Upper lobe of left lung (tissue), 6 donors: ENCODE results near the gene PLEKHO1. TPM values are rescaled to one million over a fixed set of nuclear protein-coding genes. Genes with fewer than 3 reads are reported as not detected.
A peak's percentile ranks its signal among the peaks of the same experiment; 100 is the strongest.

Experiments
- ATAC-seq, 2 donors: fragments of 200-7000 bp; cut with Tn5 transposase; one replicate each; pipeline ENCODE4 v1.9.1; 2022; ENCODE audit warnings: mild to moderate bottlenecking in 2 of 2, moderate library complexity in 2 of 2; ENCODE audit not compliant: low FRiP score in 2 of 2
- DNase-seq, 2 donors: peaks; one replicate each; pipeline ENCODE4 v3.0.0-alpha.2; 2019 to 2020
- H3K27ac ChIP-seq, 4 donors: fragments of 200-600 bp; sonication (generic); one replicate each; pipeline ENCODE4 v1.5.1; 2016 to 2019
- H3K27me3 ChIP-seq, 4 donors: fragments of 200-600 bp; sonication (generic); one replicate each; pipeline ENCODE4 v1.5.1; 2017 to 2019
- H3K36me3 ChIP-seq, 4 donors: fragments of 200-600 bp; sonication (generic); one replicate each; pipeline ENCODE4 v1.5.1; 2016 to 2019
- H3K4me1 ChIP-seq, 4 donors: fragments of 200-600 bp; sonication (generic); one replicate each; pipeline ENCODE4 v1.5.1; 2018 to 2019
- H3K4me3 ChIP-seq, 4 donors: fragments of 200-600 bp; sonication (generic); one replicate each; pipeline ENCODE4 v1.5.1; 2017 to 2019; ENCODE audit warnings: mild to moderate bottlenecking in 2 of 4, moderate library complexity in 1 of 4
- H3K9me3 ChIP-seq, 4 donors: fragments of 200-600 bp; sonication (generic); one replicate each; pipeline ENCODE4 v1.5.1; 2018 to 2019
- CTCF ChIP-seq, 6 experiments: fragments of 450-650 bp in 4 of 6; fragments of 200-600 bp in 2 of 6; sonication (generic) in 2 of 6; IDR thresholded peaks; one replicate each; pipeline ENCODE4 v1.5.1; 2016 to 2019; ENCODE audit warnings: antibody characterized with exemption in 6 of 6
- EP300 ChIP-seq, 4 donors: sonication (generic); formaldehyde crosslinking; IDR thresholded peaks; one replicate each; pipeline ENCODE4 v1.5.1; 2017; ENCODE audit warnings: antibody characterized with exemption in 4 of 4, control low read depth in 2 of 4
- POLR2A ChIP-seq, 4 donors: fragments of 450-650 bp; IDR thresholded peaks; one replicate each; pipeline ENCODE4 v1.5.1; 2016 to 2017; ENCODE audit warnings: antibody characterized with exemption in 4 of 4, mild to moderate bottlenecking in 2 of 4
- POLR2AphosphoS5 ChIP-seq, 2 donors: sonication (generic); formaldehyde crosslinking; IDR thresholded peaks; one replicate each; pipeline ENCODE4 v1.5.1; 2017; ENCODE audit warnings: antibody characterized with exemption in 2 of 2
- WGBS, 2 donors: methylation state at CpG; one replicate each; pipeline ENCODE4 v1.1.5; 2017 to 2018; 5-methylcytosine and 5-hydroxymethylcytosine counted together
- total RNA-seq, 6 donors: library from RNA; depleted of rRNA in 4 of 6; stranded (reverse); fragments of >200 nt in 4 of 6; gene quantifications; one replicate each; pipeline versions ENCODE4 v1.1.0 to v1.2.1, GENCODE V29; 2016 to 2021
- donor health status: DM: no; HTN: no; CAD: no; lungs with moderate emphysema.
- donor health status: DM: no; HTN: yes; CAD: no; lungs with severe emphysema.

Gene PLEKHO1
- total RNA-seq, 6 donors from 2014 or later: 27.8 to 111 (median 61.9) TPM

- Histone ChIP-seq H3K9me3 (no peaks in the 10 kb centered on the region), H3K27ac (peak overlapping the region in 1 of 4 donors; percentile 24), H3K4me3 (no peak overlapping the region), H3K36me3 (no peaks in the 10 kb centered on the region), H3K27me3 (no peaks in the 10 kb centered on the region), H3K4me1 (peaks cover 30 to 53% (median 35%) of the 10 kb centered on the region in 4 donors)
- TF ChIP-seq CTCF (IDR thresholded peaks at IDR 0.05) (peak in 5 of 6 experiments; percentile 54 to 58 (median 54)), EP300 (IDR thresholded peaks at IDR 0.05) (no peak)
- DNase-seq: no peak
- 69 to 72% methylated on average over 14 of the region's 14 CpGs for WGBS, 2 donors
- no peak for ATAC-seq
Observed at GRCh38 chr1:150165622-150166612, 16.2 kb downstream of the PLEKHO1 start.

- WGBS, 2 donors: 22 to 23% methylated on average over 6 of the region's 6 CpGs
- TF ChIP-seq POLR2AphosphoS5 (IDR thresholded peaks at IDR 0.05): peak; percentile 34 to 70
- peak; percentile 49 to 79 (median 59) for TF ChIP-seq CTCF (IDR thresholded peaks at IDR 0.05)
- no peak for TF ChIP-seq POLR2A (IDR thresholded peaks at IDR 0.05)
- no peak for TF ChIP-seq EP300 (IDR thresholded peaks at IDR 0.05)
- Histone ChIP-seq H3K4me1 (peaks cover 5 to 22% (median 11%) of the 10 kb centered on the region in 4 donors), H3K4me3 (no peak overlapping the region), H3K27me3 (no peaks in the 10 kb centered on the region), H3K9me3 (no peaks in the 10 kb centered on the region), H3K36me3 (no peaks in the 10 kb centered on the region), H3K27ac (no peak overlapping the region)
- DNase-seq (peak; percentile 65 to 78), ATAC-seq (peak; percentile 69 to 70)
Observed at GRCh38 chr1:150168960-150169601, 19.4 kb downstream of the PLEKHO1 start.

- ATAC-seq (no peak), DNase-seq (no peak)
- 74 to 87% methylated on average over 2 of the region's 2 CpGs for WGBS, 2 donors
- H3K4me3 ChIP-seq: no peak overlapping the region
- no peaks in the 10 kb centered on the region for H3K9me3 ChIP-seq
- TF ChIP-seq POLR2AphosphoS5 (IDR thresholded peaks at IDR 0.05) (no peak), CTCF (IDR thresholded peaks at IDR 0.05) (no peak), EP300 (IDR thresholded peaks at IDR 0.05) (no peak), POLR2A (IDR thresholded peaks at IDR 0.05) (no peak)
- H3K27ac ChIP-seq: no peak overlapping the region
- H3K36me3 ChIP-seq: no peaks in the 10 kb centered on the region
- H3K27me3 ChIP-seq: no peaks in the 10 kb centered on the region
- peaks cover 0 to 5% (median 2%) of the 10 kb centered on the region in 4 donors for H3K4me1 ChIP-seq
Observed at GRCh38 chr1:150171801-150172200, 22.1 kb downstream of the PLEKHO1 start.

GRCh38 chr1:150173141-150173585, 23.4 kb downstream of the PLEKHO1 start:
- peaks cover 0 to 5% (median 2%) of the 10 kb centered on the region in 4 donors for H3K4me1 ChIP-seq
- H3K4me3 ChIP-seq: no peak overlapping the region
- H3K27ac ChIP-seq: no peak overlapping the region
- no peaks in the 10 kb centered on the region for H3K9me3 ChIP-seq
- no peaks in the 10 kb centered on the region for H3K36me3 ChIP-seq
- 82% methylated on average over 5 to 7 of the region's 7 CpGs for WGBS, 2 donors
- DNase-seq (no peak), ATAC-seq (no peak)
- TF ChIP-seq POLR2AphosphoS5 (IDR thresholded peaks at IDR 0.05): no peak
- no peak for TF ChIP-seq EP300 (IDR thresholded peaks at IDR 0.05)
- TF ChIP-seq POLR2A (IDR thresholded peaks at IDR 0.05): no peak
- TF ChIP-seq CTCF (IDR thresholded peaks at IDR 0.05): no peak
- H3K27me3 ChIP-seq: no peaks in the 10 kb centered on the region
